HepG2 (cell line): ENCODE results near the gene PPP1R18. TPM values are rescaled to one million over a fixed set of nuclear protein-coding genes. Genes with fewer than 3 reads are reported as not detected.

Experiments
- DNMT3B ChIP-seq: conservative IDR thresholded peaks from 2 replicates; pipeline ENCODE4 v1.6.1; 2016; ENCODE audit warnings: missing biosample characterization, control low read depth
- IRF9 ChIP-seq: sonication (generic); formaldehyde crosslinking; IDR thresholded peaks from 2 replicates; pipeline ENCODE4 v1.8.0; 2022; ENCODE audit warnings: missing genetic modification reagents, mild to moderate bottlenecking, borderline replicate concordance
- ISL2 ChIP-seq: sonication (generic); formaldehyde crosslinking; IDR thresholded peaks from 2 replicates; pipeline ENCODE4 v1.5.0; 2020; ENCODE audit warnings: missing genetic modification reagents
- LRRFIP1 ChIP-seq: sonication (generic); formaldehyde crosslinking; conservative IDR thresholded peaks from 2 replicates; pipeline ENCODE4 v1.4.0; 2020; ENCODE audit warnings: missing genetic modification reagents
- MED1 ChIP-seq: sonication (generic); formaldehyde crosslinking; IDR thresholded peaks from 2 replicates; pipeline ENCODE4 v1.4.0; 2020; ENCODE audit warnings: missing genetic modification reagents
- MED13 ChIP-seq: sonication (generic); formaldehyde crosslinking; IDR thresholded peaks from 2 replicates; pipeline ENCODE4 v1.5.0; 2020; ENCODE audit warnings: missing genetic modification reagents
- MTA1 ChIP-seq: sonication (generic); formaldehyde crosslinking; IDR thresholded peaks from 2 replicates; pipeline ENCODE4 v1.4.0; 2020; ENCODE audit warnings: missing genetic modification reagents, mild to moderate bottlenecking, borderline replicate concordance
- NFIB ChIP-seq: sonication (generic); formaldehyde crosslinking; IDR thresholded peaks from 2 replicates; pipeline ENCODE4 v1.9.0; 2021; ENCODE audit warnings: missing genetic modification reagents, mild to moderate bottlenecking, borderline replicate concordance
- RCOR2 ChIP-seq: IDR thresholded peaks from 2 replicates; pipeline ENCODE4 v1.6.1; 2016; ENCODE audit warnings: missing biosample characterization, missing genetic modification reagents
- STAT6 ChIP-seq: sonication (generic); formaldehyde crosslinking; IDR thresholded peaks from 2 replicates; pipeline ENCODE4 v1.4.0; 2020; ENCODE audit warnings: missing genetic modification reagents, mild to moderate bottlenecking, borderline replicate concordance
- ZBTB34 ChIP-seq: sonication (generic); formaldehyde crosslinking; IDR thresholded peaks from 2 replicates; pipeline ENCODE4 v1.8.0; 2022; ENCODE audit warnings: mild to moderate bottlenecking, missing genetic modification reagents
- ZNF18 ChIP-seq: sonication (generic); formaldehyde crosslinking; IDR thresholded peaks from 2 replicates; pipeline ENCODE4 v1.8.0; 2022; ENCODE audit warnings: mild to moderate bottlenecking, missing genetic modification reagents; ENCODE audit not compliant: insufficient replicate concordance
- ZNF33B ChIP-seq: sonication (generic); formaldehyde crosslinking; IDR thresholded peaks from 2 replicates; pipeline ENCODE4 v1.5.1; 2020; ENCODE audit warnings: mild to moderate bottlenecking, missing genetic modification reagents
- ZNF431 ChIP-seq: sonication (generic); formaldehyde crosslinking; IDR thresholded peaks from 2 replicates; pipeline ENCODE4 v1.9.0; 2022; ENCODE audit warnings: missing genetic modification reagents, low read depth, mild to moderate bottlenecking, borderline replicate concordance
- ZNF607 ChIP-seq: sonication (generic); formaldehyde crosslinking; IDR thresholded peaks from 2 replicates; pipeline ENCODE4 v1.5.1; 2020; ENCODE audit warnings: missing genetic modification reagents, mild to moderate bottlenecking, borderline replicate concordance
- polyA plus RNA-seq, 8 experiments: library from polyadenylated mRNA; depleted of rRNA in 3 of 8; stranded (reverse) in 7 of 8; unstranded in 1 of 8; fragments of >200 nt; fragmentation: Illumina TruSeq in 4 of 8; extraction: Trizol in 4 of 8; gene quantifications; 2 replicates each; pipeline versions ENCODE4 v1.2.1 to v1.2.3, GENCODE V29; 2011 to 2016; ENCODE audit warnings: low read depth in 4 of 8, missing spikeins in 1 of 8, mixed read lengths in 1 of 8; ENCODE audit not compliant: insufficient read depth in 1 of 8
- total RNA-seq, 5 experiments: library from RNA; depleted of rRNA; stranded (reverse); fragments of >200 nt; fragmentation: Illumina TruSeq; extraction: Trizol; gene quantifications; 2 replicates each; pipeline ENCODE4 v1.2.3, GENCODE V29; 2016; ENCODE audit warnings: low read depth in 1 of 5
- TF ChIP-seq, protein P1 (sequence below): IDR thresholded peaks from 2 replicates; pipeline ENCODE4 v1.6.1; 2012; ENCODE audit warnings: inconsistent platforms
- TF ChIP-seq, protein P2 (sequence below): IDR thresholded peaks from 2 replicates; pipeline ENCODE4 v1.6.1; 2016; ENCODE audit warnings: low read depth, control low read depth

The PPP1R18 gene
- total and polyA plus RNA-seq, 2 of the 13 experiments (the other 11 are each of a cell fraction or from before 2014, with no cell fraction given): 4.9 to 9.2 TPM

DNA sequence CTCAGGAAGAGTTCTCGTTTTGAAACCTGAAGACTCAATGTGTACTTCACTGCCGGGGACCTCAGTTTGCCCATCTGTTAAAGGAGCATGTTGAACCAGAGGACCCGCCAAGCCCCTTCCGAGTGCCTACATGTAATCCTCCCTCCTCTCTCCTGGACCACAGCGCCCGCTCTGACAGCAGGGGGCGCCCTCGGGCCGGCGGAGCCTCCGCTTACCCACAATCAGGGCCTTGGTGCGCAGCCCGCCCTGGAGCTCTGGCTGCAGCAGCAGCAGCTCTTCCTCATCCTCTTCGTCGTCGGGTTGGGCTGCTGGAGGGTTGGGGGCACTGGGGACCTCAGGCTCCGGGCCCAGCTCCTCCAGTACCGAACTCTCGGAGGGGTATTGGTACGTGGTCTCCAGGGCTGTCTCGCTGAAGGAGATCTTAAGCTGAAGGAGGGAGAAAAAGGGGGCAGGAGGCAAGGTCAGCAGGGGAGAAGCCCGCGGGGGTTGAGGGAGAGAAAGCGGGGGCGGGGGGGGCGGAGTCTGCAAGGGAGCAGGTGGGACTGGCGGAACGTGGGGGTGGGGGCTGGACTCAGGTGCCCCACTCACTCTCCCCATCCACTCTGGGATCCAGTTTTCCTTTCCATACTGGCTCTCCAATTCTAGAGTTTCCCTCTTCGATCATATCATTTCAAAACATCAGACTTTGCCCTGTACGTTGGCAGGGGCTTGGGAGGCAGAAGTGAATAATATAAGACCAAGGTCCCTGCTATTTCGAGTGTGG is 7.3 kb downstream of the PPP1R18 start (continued):
- TF ChIP-seq STAT6 (CRISPR knock-in tag): 0 out of 2 replicates have a peak, but pooled peaks have one; percentile 5
- TF ChIP-seq, protein P1, sequence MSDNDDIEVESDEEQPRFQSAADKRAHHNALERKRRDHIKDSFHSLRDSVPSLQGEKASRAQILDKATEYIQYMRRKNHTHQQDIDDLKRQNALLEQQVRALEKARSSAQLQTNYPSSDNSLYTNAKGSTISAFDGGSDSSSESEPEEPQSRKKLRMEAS: peak; percentile 27
- no peak for TF ChIP-seq NFIB (CRISPR knock-in tag)
- peak; percentile 55 for TF ChIP-seq ZNF18 (CRISPR knock-in tag)
- TF ChIP-seq ZNF607 (CRISPR knock-in tag): no peak
- no peak for TF ChIP-seq MED13 (CRISPR knock-in tag)
- peak; percentile 66; the same call in 1 of the 2 replicates for TF ChIP-seq ZBTB34 (CRISPR knock-in tag)
- TF ChIP-seq, protein P2, sequence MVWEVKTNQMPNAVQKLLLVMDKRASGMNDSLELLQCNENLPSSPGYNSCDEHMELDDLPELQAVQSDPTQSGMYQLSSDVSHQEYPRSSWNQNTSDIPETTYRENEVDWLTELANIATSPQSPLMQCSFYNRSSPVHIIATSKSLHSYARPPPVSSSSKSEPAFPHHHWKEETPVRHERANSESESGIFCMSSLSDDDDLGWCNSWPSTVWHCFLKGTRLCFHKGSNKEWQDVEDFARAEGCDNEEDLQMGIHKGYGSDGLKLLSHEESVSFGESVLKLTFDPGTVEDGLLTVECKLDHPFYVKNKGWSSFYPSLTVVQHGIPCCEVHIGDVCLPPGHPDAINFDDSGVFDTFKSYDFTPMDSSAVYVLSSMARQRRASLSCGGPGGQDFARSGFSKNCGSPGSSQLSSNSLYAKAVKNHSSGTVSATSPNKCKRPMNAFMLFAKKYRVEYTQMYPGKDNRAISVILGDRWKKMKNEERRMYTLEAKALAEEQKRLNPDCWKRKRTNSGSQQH (CRISPR knock-in tag): peak; percentile 88
- no peak for TF ChIP-seq ZNF431 (CRISPR knock-in tag)
- no peak for TF ChIP-seq LRRFIP1 (CRISPR knock-in tag)
- TF ChIP-seq MTA1: peak; percentile 83
- peak; percentile 62; the same call in 1 of the 2 replicates for TF ChIP-seq RCOR2
- no peak for TF ChIP-seq ZNF33B (CRISPR knock-in tag)
- peak; percentile 44; the same call in 1 of the 2 replicates for TF ChIP-seq DNMT3B
- TF ChIP-seq IRF9: peak; percentile 59; the same call in 1 of the 2 replicates
- TF ChIP-seq MED1: peak; percentile 72
- peak; percentile 69 for TF ChIP-seq ISL2 (CRISPR knock-in tag)
